Retinal pigment epithelial cell (primary cell): Measurements from ENCODE around the gene FMN1.

ENCODE experiments used
- DNase-seq: peaks from one replicate; pipeline ENCODE4 v3.0.0-alpha.2; 2010; ENCODE audit warnings: low read depth
- H3K4me3 ChIP-seq: 2 replicates; pipeline ENCODE4 v1.5.1; 2011; ENCODE audit warnings: mild to moderate bottlenecking, low read length, control low read depth, moderate library complexity
- CTCF ChIP-seq: conservative IDR thresholded peaks from 2 replicates; pipeline ENCODE4 v1.5.1; 2011; ENCODE audit warnings: low read depth, low read length, control low read depth, inconsistent platforms

Gene FMN1

GRCh38 chr15:32887090-32887489 lies 307.4 kb downstream of the FMN1 start:
- no peak overlapping the region for H3K4me3 ChIP-seq
- no peak for DNase-seq
- TF ChIP-seq CTCF = no peak

DNA sequence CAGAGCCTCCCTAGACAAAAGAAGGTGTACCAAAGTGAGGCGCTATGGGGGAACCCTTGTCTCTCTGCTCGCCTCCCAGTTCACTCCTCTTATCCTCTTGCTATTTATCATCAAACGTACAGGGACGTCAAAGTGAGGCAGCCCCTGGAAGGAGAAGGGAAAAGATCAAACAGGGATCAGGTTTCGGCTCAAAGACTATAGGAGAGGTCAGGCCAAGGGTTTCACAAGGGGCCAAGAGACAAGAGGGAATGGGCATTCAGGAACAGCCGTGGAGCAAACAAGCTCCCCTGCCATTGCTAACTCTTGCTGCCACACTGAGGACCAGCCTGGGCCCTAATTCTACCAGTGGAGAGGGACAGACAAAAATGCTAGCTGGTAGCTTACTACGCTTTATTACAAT lies 308.1 kb downstream of the FMN1 start:
- DNase-seq = no peak
- H3K4me3 ChIP-seq = no peak overlapping the region
- TF ChIP-seq CTCF = no peak

DNA sequence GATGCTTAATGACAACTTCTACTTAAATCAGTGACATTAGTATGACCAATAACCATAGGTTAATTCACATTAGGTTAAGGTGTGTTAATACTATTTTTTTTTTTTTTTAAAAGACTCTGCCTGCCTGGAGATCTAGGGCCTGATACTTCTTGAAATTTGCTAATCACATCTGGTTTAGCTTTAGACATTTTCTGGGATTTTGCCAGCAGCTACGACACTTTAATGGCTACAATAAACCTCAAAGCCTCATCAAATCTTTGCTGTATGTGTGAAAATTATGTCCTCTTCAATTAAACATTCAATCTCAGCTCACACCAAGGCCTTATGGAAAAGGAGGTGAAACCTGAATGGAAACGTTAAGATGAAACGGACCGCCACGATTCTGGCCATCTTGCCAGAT lies 308.8 kb downstream of the FMN1 start:
- no peak for DNase-seq
- H3K4me3 ChIP-seq = no peak overlapping the region
- TF ChIP-seq CTCF = no peak

DNA sequence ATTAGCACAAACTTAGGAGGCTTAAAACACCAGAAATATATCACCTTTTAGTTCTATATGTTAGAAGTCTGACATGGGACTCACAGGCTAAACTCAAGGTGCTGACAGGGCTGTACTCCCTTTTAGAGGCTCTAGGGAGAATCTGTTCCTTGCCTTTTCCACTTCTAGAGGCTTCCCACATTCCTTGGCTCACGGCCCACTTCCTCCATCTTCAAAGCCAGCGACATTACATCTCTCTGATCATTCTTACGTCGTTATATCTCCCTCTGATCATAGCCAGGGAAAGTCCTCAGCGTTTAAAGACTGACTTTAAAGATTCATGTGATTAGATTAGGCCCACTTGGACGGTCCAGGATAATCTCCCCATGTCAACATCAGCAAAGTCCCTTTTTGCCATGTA lies 310.4 kb downstream of the FMN1 start:
- no peak for TF ChIP-seq CTCF
- H3K4me3 ChIP-seq = no peak overlapping the region
- no peak for DNase-seq

DNA sequence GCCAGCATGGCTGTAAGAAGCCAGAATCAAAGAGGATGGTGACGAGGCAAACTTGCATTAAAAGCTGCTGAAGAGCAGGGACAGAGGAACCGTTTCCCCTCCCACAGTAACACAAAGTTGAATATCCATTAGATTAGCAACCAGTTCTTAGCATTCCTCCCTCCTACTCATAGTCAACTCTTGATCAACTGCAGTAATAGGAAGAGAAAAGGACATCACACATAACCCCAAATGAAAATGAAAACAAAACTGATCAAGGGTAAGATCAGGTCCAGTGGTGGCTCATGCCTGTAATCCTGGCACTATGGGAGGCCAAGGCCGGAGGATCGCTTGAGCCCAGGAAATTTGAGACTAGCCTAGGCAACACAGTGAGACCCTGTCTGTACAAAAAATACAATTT lies 311.6 kb downstream of the FMN1 start:
- TF ChIP-seq CTCF = no peak
- DNase-seq = no peak

GRCh38 chr15:32881528-32881927 lies 313.0 kb downstream of the FMN1 start:
- DNase-seq = no peak
- no peak for TF ChIP-seq CTCF
- H3K4me3 ChIP-seq = no peak overlapping the region

More for the DNA sequence above, 311.6 kb downstream of the FMN1 start:
- no peak overlapping the region for H3K4me3 ChIP-seq

GRCh38 chr15:32880642-32881041 lies 313.9 kb downstream of the FMN1 start:
- no peak overlapping the region for H3K4me3 ChIP-seq
- no peak for TF ChIP-seq CTCF
- DNase-seq = no peak
